NCI-H748 (cell line): ENCODE data around the gene PTPRN2.

Experiments used
- DNase-seq: peaks from one replicate; lab custom pipeline; 2025; ENCODE audit not compliant: unreplicated experiment; lab: John Stamatoyannopoulos, UW

The PTPRN2 gene

DNA sequence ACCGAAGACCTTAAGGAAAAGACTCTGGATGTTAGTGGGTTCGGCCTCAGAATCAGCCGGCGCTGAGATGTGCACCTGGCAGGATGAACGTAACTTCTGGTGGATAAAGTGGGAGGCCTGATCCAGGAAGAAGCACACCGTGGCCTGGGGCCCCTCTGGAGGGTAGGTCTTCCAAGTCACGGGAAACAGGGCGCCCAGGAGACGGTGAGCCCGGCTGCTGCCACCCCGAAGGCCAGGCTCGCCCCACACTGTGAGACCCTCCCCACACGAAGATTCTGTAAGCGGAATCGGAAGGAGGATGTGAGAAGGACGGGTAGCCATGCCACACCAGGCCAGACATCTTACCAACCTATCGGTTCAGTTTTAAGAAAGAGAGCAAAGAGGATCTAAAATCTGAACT lies 971.8 kb downstream of the PTPRN2 start:
- DNase-seq, result no peak

DNA sequence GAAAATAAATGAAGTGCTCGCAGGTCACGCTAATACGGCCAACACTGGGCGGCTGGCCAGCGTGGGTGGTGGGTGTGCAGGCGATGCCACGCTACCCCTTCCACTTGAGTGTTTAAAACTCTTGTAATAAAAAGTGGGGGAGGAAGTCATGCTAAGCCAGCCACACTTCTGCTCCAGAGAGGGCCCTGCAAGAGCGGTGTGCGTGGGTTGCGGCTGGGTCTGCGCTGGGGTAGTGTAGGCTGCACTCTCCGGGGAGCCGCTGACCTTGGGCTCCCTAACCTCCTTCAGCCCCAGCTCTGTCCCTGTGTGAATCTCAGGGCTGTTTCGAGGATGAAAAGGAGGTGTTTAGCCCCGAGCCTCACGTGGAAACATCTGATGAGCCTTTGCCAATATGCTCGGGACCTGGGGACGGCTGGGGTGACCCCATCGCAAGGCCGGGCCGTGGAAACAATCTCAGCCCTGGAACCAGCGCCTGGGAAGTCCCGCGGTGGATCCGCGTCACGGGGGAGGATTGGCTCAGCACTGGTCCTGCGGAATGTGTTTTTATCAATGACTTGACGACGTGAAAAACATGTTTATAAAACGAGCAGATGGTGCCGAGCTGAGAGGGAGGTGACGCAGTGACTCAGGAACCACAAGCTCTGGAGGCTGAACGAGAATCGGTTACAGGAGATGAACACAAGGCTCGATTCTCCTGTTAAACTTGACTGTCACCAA lies 972.4 kb downstream of the PTPRN2 start:
- DNase-seq, result no peak

DNA sequence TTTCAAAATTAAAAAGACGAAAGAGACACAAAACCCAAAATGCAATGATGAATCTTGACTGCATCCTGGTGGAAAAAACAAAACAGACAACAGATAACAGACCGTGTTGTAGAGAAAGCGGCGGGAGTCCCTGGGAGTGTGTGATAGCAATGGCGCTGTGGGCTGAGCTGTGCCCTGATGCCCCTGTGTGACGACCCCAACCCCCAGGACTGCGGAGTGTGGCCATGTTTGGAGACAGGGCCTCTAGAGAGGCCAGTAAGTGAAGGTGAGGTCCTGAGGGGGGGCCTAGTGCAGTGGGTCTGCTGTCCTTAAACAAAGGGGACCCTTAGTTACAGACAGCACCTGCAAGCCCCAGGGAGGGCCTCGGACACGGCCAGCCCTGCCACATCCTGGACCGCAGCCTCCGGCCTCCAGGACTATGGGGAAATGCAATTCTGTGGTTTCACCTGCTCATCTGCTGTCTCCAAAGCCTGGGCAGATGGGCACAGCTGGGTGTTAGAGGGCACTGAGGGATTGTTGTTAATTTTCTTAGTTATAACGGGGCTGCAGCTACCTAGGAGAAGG lies 973.1 kb downstream of the PTPRN2 start:
- no peak for DNase-seq

DNA sequence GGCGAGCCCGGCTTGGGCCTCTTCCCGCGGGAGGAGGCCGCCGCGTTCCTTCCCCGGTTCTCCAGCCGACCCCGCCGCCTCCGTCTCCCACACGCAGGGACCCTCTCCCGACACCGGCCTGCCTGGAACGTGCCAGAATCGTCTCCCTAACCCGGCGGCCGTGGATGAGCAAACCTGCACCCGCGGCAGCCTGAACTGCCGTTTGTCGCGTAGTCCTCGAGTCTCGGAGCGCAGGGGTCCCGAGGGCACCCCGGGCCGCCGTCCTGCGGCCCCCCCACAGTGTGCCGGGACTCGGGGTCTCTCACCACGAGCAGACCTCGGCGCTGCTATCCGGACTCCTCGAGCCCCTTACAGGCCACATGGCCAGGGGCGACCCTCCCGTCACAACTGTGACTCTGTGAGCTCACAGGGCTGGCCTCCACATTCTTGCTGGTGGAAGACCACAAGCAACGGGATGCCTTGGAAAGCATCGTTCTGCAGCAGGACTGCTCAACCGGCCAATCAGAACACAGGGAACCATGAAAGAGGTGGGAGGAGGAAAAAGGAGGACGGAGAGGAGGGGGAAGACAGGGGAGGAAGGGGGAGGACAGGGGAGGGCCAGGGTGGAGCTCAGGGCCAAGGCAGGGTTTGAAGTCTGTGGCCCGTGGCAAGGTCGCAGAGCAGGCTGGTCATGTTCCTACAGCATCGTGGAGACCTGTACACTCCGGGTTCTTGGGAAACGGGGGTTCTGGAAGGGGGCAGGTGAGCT lies 973.9 kb downstream of the PTPRN2 start:
- no peak for DNase-seq

DNA sequence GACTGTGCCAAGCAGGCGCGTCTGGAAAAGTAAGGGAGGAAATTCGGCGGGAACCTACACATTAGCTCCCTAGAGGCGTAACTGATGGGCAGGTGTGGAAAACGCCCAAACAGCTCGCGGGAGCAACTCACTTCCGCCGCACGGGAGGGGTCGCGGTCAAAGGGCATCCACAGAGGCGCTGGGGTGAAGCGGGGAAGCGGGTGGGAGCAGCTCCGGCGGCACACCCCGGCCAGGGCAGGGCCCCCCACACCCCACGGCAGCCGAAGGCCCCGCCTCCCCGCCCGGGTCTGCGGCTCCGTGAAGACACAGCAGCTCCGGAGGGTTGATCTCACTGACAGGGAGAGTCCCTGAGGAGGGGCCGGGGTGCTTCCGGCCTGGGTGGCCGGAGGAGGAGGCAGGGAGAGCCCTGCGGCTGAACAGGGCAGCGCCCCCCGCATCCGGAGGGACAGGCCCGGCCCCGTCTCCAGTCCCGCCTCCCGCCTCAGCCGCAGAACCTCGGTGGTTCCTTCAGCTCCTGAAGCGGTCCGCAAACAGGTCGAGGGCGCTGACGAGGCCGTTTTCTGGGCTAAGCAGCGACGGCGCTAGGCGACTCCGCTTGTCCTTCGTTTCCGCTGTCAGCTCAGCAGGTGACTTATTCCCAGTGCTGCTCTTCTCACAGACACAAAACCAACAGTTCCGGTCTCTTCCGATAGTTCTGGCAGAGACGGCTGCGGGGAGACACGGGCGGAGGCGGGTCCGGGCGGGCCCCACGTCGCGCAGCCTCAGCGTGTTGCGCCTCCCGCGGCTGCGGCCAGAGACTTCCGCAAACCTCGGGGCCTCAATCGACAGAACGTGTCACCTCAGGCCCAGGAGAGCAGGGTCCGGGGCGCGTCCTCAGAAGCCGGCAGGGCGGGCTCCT lies 974.7 kb downstream of the PTPRN2 start:
- no peak for DNase-seq

DNA sequence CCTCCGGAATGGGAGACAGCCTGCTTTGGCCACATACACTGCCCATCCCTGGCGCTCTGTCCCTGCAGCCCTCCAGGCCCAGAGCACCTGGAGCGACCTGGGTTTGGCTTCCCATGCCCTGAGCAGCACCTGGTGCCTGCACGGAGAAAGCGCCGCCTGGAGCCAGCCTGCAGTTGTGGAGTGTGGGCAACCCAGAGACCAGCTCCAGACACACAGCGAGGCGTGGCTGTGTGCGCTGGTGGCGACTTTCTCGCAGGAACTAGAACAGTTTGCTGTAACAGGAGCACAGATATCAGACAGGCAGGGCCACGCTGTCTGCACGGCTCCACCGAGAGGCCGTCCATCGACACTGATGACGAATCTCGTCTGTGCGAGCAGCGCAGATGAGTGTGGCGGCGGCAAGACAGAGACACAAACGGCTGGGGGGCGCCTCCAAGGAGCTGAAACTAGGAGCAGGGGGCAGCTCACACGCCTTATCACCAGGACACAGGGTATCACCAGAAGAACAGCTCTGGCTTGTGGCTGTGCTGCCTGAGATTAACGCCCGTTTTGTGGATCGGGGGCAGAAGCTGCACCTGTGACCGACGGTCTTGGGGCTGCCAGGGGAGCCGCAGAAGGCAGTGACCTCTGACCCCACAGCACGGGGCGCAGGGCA lies 975.5 kb downstream of the PTPRN2 start:
- DNase-seq, result no peak

DNA sequence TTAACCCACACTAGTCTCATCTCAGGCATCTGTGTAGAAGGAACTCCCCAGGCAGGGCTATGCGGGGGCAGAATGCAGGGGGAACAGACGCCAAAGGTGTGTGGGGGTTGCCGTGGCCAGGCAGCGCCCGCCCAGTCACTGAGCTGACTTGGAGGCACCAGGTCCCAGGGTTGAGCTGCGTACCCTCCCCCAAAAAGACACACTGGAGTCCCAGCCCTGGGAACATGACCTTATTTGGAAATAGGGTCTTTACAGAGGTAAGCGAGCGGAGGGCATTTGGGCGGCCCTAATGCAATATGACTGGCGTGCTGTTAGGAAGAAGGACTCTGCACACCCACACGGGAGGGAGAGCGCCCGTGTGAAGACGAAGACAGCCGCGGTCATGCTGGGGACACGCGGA lies 976.3 kb downstream of the PTPRN2 start:
- DNase-seq, result no peak

DNA sequence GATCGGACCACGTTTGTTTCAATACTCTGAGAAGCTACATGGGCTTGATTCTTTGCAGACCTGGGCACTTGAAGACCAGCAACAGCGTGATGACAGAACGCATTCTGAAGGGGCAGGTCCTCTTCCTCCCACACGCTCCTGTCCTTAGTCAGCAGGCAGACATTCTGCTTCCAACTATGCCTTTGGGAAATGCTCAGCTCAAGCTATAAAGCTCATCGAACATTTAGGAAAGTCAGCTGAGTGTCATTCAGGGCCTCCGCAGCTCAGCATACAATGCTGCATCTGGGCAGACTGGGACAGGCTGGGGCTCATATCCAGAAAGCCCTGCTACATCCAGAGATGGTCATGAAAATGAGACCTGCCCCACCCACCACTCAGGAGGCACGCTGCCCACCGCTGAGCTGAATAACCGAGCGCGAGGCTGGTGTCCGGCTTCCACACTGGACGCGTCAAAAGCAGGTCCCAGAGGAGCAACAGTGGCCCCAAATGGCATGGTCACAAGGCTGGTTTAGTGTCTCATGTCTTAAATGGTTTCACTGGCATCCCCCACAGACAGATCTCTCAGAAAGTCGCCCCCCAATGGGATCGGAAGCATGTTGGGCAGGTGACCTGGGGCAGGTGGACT lies 976.8 kb downstream of the PTPRN2 start:
- DNase-seq, result no peak

DNA sequence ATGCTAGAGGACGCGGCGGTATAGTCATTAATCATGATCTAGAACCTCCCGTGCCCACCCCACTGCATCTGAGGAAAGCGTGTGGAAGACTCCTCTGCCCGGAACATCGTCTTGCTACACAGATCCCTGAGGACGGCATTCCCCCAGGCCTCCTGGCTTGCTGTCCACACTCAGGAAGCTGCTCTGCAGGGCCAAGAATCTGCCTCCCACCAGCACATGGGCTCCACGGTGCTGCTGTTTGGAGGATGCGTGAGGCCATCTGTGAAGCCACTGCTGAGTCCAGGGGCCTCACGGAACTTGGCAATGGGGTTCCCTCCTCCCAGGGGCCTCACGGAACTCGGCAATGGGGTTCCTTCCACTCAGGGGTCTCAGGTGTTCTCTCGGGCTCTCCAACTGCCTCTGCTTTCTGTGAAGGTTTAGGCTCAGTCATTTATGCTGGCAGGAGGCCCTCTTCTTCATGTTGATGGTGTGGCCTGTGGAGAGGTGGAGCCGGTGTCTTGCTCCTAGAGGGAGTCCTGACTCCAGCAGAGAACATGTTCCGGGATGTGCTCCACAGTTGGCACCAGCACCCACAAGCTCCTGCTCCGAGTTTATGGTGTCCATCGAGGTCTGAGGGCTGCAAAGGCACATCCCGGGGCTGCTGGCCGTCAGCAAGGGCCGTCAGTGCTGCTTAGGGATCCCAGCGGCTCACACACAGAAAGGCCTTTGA lies 977.5 kb downstream of the PTPRN2 start:
- DNase-seq, result no peak

DNA sequence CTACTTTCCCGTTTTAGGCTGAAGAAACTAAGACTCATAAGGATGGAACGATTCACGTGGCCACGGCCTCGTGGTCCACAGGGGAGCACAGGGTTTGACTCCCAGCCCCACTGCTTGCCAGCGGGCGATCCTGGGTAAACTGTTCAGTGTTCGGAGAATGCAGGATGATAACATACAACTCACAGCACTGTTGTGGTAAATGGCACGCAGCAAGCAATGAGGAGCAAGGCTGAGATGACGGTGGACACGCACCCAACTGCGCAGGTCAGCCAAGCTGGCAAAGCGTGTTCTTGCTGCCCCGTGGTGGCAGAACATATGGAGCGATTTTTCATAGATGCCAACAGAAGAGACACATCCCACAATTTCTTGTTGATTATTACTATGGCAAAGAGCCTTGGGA lies 978.1 kb downstream of the PTPRN2 start:
- no peak for DNase-seq

DNA sequence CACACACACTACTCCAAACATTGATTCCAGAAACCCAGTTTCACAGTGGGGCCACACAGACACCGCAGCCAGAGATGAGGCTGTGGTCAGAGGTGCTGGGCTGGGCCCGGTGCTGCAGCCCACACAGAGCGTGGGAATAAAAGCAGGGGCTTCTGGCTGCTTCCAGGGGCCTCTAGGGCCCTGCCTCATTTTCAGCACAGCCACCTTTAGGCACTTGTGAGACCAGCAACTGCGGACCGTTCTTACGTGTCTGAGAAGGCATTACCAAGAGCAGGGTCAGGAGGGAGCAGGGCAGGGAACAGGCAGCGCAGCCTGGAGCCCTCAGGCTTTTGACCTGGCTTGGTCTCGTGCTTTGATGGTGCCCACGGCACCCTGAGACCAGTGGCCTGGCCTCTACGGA lies 980.4 kb downstream of the PTPRN2 start:
- no peak for DNase-seq

DNA sequence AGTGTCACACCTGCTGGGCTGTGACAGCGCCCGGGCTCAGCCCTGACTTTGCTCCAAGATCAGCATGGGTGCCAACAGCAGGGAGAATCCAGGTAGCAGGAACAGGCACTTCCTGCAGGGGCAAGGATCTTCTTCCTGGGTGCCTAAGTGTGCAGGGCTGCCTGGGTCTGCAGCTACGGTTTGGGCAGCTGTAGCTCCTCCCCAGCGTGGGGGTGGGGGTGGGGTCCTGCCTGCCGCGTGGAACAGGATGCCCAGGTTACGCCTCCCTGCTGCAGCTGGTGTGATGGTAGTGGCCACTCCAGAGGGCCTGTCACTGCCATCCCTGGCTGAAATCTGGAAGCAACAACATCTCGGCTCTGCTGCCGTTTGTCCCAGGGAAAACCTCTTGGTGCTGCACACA lies 981.5 kb downstream of the PTPRN2 start:
- DNase-seq, result no peak

DNA sequence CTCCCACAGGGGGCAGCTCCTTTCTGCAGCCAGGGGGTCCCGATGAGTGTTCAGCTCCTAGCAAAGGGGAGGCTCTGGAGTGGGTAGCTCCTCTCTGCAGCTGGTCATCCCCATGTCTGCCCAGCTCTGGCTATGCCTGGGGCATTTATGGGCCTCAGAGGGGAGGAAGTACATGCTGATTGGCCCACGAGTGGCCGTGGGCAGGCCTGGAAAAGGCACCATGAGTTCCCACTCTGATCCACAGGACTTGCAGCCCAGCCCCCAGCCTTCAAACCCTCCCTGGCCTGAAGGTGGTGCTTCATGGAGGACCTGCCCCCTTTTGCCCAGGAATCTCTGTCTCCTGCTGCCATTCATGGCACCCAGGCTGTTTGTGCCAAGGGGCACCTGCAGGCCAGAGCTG lies 982.0 kb downstream of the PTPRN2 start:
- no peak for DNase-seq

DNA sequence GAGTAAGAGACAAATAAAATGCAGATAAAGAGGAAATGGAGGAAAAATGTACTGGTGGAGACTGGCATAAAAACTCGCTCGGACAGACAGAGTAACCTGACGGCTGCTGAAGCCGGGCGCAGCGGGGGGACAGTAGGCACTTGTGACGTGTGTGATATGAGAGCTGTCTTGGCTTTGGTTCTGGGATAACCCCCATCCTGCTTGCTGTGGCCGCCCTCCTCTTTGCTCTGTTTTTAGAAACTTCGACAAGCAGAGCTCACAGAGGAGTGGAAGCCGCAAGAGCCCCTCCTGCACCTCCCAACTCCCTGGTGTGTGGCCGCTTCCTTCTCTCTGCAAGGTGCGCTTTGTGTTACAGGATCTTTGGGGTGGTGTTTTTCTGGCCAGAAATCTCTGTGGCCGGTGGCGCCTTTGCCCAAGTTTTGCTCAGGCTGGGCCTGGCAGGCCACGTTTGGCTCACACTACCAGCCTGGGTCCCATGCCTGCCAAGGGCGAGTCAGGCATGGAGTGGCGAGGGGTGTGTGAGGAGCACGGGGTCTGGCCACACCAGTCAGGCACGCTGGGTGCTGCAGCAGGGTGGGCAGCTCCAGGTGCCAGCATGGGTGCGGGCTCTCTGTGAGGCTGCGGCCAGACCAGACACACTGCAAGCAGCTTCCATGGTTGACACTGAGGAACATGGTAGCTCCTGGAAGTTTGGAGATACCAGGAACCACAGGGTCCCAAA lies 982.8 kb downstream of the PTPRN2 start:
- no peak for DNase-seq

DNA sequence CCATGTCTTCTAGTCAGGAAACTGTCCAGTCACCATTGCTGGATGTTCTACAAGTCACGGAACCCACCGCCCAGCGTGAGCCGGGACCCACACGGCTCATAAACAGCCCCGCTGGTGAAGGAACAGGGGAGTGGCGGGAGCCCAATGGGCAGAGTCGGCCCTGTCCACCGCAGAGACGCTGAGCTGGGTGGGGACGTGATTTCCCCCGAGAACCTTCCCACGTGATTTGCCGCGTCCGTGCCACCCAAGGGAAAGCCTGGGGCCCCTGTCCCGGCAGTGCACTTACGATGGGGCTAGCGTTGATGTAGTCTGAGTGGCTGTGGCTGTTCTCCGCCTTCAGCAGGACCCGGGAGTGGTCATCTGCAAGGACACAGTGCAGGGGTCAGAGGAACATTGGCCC lies 983.9 kb downstream of the PTPRN2 start:
- no peak for DNase-seq

DNA sequence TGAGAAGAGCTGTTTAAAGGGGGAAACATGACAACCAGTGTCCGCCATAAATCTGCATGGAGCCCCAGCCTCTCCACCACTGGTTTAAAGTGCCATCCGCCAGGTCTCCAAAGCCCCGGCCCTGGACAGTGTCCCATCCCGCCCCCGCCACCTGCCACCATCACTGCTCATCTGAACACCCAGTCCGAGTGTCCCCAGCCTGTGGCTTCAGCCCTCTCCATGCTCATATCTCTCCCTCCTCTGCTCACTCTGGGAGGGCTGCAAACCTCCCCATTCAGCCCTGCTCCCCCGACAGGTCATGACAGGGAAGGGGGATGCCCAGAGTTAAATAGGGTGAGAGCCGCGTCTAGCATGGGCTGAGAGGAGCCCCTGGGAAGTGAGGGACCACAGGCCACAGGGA lies 984.6 kb downstream of the PTPRN2 start:
- no peak for DNase-seq

DNA sequence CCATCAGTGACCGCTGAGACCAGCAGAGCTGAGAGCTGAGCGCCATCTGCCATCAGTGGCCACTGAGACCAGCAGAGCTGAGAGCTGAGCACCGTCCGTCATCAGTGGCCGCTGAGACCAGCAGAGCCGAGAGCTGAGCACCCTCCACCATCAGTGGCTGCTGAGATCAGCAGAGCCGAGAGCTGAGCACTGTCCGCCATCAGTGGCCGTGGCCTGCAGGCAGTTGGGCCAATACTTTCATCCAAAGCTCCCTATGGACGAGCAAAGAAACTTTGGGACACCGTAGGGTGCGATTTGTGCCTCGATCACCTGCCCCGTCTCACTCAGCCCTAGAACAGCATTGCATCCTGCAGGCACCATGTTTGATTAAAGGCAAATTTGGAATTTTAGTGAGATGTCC lies 985.0 kb downstream of the PTPRN2 start:
- DNase-seq, result no peak

DNA sequence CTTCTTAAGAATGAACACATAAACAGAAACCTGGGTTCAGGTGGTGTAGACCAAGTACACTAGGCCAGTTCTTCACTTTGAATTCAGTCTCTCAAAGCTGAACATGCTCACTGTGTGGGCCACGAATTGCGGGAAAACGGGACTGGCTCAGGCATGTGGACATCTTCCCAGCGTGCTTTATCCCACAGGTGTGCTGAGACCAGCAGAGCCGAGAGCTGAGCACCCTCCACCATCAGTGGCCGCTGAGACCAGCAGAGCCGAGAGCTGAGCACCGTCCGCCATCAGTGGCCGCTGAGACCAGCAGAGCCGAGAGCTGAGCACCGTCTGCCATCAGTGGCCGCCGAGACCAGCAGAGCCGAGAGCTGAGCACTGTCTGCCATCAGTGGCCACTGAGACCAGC lies 985.5 kb downstream of the PTPRN2 start:
- no peak for DNase-seq

DNA sequence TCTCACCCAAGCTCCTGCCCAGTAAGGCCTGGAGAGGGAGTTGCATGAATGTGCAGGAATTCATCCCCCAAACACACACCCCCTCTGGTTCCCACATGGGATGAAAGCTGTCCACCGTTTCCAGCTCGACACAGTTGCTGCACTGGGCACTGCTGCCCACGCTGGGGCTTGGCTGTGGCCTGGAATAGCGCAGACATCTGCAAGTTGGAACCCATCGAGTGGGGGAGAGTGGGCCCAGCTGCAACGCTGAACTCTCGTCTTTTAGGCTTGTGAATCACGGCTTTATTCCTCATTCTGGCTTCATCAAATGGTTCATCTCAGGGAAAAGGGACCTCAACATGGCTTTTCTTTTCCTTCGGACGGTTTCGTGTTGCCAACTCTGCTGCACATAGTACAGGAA lies 986.1 kb downstream of the PTPRN2 start:
- no peak for DNase-seq
